Osteocyte (in vitro differentiated cells): Measurements from ENCODE around the gene GRIN2C. TPM values are rescaled to one million over a fixed set of nuclear protein-coding genes. Genes with fewer than 3 reads are reported as not detected.

Source experiments
- DNase-seq: peaks from one replicate; pipeline ENCODE4 v3.0.0; 2021; ENCODE audit warnings: mixed read lengths; ENCODE audit not compliant: unreplicated experiment; ENCODE audit errors: extremely low spot score
- H3K27ac Mint-ChIP-seq: one replicate; pipeline ENCODE4 v1.8.0; 2021; ENCODE audit warnings: mild to moderate bottlenecking, mixed read lengths; ENCODE audit not compliant: unreplicated experiment
- H3K27me3 Mint-ChIP-seq: one replicate; pipeline ENCODE4 v1.8.0; 2021; ENCODE audit warnings: mixed read lengths; ENCODE audit not compliant: unreplicated experiment
- H3K36me3 Mint-ChIP-seq: one replicate; pipeline ENCODE4 v1.8.0; 2021; ENCODE audit warnings: mixed read lengths; ENCODE audit not compliant: unreplicated experiment
- H3K4me1 Mint-ChIP-seq: one replicate; pipeline ENCODE4 v1.8.0; 2021; ENCODE audit warnings: mixed read lengths; ENCODE audit not compliant: unreplicated experiment
- H3K4me3 Mint-ChIP-seq: one replicate; pipeline ENCODE4 v1.8.0; 2021; ENCODE audit warnings: mild to moderate bottlenecking, moderate library complexity, mixed read lengths; ENCODE audit not compliant: unreplicated experiment
- H3K9me3 Mint-ChIP-seq: one replicate; pipeline ENCODE4 v1.8.0; 2021; ENCODE audit warnings: mixed read lengths; ENCODE audit not compliant: unreplicated experiment
- total RNA-seq: library from RNA; stranded (reverse); gene quantifications from 2 replicates; pipeline ENCODE4 v1.2.1, GENCODE V29; 2021
- TF ChIP-seq, protein P1 (sequence below): fragments of 200-600 bp; sonication (generic); IDR thresholded peaks from 2 replicates; pipeline ENCODE4 v1.5.0; 2021; ENCODE audit warnings: antibody characterized with exemption, mild to moderate bottlenecking, moderate library complexity

GRIN2C gene
- total RNA-seq, 1 donor from 2014 or later, result 0.13 TPM

DNA sequence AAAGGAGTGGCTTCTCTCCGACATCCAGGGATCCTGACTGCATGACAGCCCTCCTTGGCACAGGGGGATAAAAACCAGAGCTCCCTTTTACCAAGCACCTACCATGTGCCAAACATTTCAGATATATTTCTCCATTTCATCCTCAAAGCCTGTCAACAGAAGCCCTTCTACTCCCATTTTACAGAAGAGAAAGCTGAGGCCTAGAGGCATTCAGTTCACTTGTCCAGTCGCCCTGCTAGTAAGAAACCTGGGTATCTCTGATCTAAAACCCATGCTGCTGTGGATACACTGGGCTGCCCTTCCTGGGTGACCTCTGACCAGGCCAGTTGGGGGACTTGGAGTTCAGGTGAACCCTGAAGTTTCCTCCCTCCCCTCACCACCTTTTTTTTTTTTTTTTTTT is 19.0 kb upstream of the GRIN2C start:
- Mint-ChIP-seq H3K27ac (no peak overlapping the region), H3K36me3 (no peaks in the 10 kb centered on the region), H3K4me1 (peaks cover 3% of the 10 kb centered on the region), H3K9me3 (no peaks in the 10 kb centered on the region), H3K4me3 (no peak overlapping the region), H3K27me3 (peaks cover 29% of the 10 kb centered on the region)
- DNase-seq, result no peak
- TF ChIP-seq, protein P1, sequence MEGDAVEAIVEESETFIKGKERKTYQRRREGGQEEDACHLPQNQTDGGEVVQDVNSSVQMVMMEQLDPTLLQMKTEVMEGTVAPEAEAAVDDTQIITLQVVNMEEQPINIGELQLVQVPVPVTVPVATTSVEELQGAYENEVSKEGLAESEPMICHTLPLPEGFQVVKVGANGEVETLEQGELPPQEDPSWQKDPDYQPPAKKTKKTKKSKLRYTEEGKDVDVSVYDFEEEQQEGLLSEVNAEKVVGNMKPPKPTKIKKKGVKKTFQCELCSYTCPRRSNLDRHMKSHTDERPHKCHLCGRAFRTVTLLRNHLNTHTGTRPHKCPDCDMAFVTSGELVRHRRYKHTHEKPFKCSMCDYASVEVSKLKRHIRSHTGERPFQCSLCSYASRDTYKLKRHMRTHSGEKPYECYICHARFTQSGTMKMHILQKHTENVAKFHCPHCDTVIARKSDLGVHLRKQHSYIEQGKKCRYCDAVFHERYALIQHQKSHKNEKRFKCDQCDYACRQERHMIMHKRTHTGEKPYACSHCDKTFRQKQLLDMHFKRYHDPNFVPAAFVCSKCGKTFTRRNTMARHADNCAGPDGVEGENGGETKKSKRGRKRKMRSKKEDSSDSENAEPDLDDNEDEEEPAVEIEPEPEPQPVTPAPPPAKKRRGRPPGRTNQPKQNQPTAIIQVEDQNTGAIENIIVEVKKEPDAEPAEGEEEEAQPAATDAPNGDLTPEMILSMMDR, result no peak

DNA sequence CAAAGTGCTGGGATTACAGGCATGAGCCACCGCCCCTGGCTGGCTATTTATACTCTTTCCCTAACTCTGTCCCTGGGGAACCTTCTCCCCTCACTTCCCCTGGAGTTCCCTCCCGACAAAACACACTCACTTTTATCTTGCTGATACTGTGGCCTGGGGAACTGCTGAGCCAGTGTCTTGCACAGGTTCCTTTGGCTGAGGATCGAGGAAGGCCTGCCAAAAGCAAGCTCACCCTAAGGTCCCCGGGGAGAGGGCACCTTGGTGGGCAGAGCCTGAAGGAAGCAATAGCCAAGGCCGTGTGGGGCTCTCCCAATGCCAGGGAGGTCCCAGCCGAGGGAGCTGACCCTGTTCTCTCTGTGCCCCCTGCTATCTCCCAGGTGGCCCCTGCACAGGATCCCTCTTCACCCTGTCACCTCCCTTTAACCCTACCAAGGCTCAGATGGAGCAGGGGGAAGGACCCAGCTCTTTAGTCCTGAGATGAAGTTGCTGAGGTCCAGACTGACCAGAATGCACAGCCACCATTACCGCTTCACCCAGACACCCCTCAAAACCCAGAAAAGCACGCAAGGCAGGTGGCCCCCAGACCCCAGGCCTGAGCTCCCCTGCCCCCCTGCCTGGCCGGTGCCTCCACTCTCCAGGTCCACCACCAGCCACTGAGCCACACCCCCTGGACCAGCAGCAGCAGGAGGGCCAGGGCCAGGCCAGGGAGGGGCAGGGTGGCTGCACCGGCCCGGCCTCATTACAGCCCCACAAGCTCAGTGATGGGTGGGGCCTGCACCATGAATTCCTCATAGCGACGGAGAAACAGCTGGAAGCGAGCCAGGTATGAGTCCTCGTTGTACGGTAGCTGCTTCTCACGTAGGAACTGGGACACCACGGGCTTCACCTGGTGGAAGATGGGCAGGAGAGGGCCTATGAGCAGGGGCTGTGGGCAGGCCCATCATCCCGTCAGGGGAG is 18.2 kb upstream of the GRIN2C start:
- Mint-ChIP-seq H3K27me3 (peaks cover 29% of the 10 kb centered on the region), H3K27ac (no peak overlapping the region), H3K4me3 (no peak overlapping the region), H3K4me1 (peaks cover 5% of the 10 kb centered on the region), H3K36me3 (no peaks in the 10 kb centered on the region), H3K9me3 (no peaks in the 10 kb centered on the region)
- no peak for DNase-seq
- TF ChIP-seq, protein P1, result no peak

DNA sequence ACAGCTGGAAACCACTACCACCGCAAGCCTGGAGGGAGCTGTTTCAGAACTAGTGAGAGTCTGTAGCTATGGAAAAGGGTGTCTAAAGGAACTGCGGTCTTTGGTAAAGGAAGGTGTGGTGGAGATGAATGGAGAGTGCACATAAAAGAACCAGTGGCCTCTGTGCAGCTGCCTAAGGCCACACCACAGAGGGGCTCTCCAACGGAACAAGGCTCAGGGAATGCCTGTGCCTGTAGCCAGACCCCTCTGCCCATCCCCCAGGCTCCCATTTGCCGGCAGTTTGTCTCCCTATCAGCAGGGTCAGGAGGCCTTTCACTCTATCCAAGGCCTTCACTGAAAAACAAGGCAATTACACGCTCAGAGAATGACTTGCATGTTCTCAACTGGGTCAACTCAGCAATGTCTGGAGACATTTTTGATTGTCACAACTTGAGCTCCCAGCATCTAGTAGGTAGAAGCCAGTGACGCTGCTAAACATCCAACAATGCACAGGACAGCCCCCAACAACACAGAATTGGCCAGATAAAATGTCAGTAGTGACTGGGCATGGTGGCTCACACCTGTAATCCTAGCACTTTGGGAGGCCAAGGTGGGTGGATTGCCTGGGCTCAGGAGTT is 16.4 kb upstream of the GRIN2C start:
- no peak for DNase-seq
- TF ChIP-seq, protein P1, result no peak
- peaks cover 18% of the 10 kb centered on the region for H3K27me3 Mint-ChIP-seq
- no peaks in the 10 kb centered on the region for H3K9me3 Mint-ChIP-seq
- H3K4me3 Mint-ChIP-seq, result no peak overlapping the region
- peaks cover 15% of the 10 kb centered on the region for H3K4me1 Mint-ChIP-seq
- no peaks in the 10 kb centered on the region for H3K36me3 Mint-ChIP-seq
- H3K27ac Mint-ChIP-seq, result no peak overlapping the region

DNA sequence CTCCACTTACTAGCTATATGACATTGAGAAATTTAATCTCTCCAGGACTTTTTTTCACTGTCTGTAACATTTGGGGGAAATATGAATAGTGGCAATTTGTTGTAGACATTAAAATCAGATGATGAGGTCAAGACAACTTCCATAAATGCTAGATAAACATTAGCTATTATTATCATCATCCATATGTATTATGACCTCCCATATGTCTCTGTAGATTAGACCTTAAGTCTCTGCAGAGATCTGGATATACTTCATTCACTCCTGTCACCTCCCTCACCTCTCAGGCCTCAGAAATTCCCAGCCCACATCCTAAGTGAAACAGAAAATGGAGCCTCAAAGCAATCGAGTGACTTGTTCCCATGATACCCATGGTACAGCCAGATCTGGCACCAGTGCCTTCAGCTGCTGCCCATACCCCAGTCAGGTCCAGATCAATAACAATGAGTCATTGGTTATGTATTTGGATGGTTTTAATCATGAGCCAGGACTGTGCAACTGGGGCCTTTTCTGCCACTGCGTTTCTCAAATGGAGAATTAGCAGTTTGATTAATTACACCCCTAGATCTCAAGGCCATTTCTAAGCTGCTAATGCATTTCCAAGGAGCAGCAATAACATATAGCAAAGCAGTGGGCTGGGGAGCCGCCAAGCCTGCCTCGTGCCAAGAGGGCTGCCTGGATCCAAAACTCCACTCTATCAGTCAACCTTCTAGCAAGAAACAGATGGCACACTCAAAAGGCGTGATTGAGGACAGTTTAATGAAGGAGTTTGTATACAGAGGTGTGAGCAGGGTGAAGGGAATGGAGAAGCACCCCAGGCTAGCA is 15.7 kb upstream of the GRIN2C start:
- H3K27me3 Mint-ChIP-seq, result peaks cover 11% of the 10 kb centered on the region
- peaks cover 2% of the 10 kb centered on the region for H3K36me3 Mint-ChIP-seq
- peaks cover 15% of the 10 kb centered on the region for H3K4me1 Mint-ChIP-seq
- no peak overlapping the region for H3K4me3 Mint-ChIP-seq
- DNase-seq, result no peak
- no peaks in the 10 kb centered on the region for H3K9me3 Mint-ChIP-seq
- TF ChIP-seq, protein P1, result no peak
- H3K27ac Mint-ChIP-seq, result no peak overlapping the region
